Suppressor macrophage treated with lipopolysaccharide for 1 hour (primary cell): ENCODE data around the gene EFCAB8.
A peak's percentile ranks its signal among the peaks of the same experiment; 100 is the strongest.
"Not testable (repeated sequence)": the region's sequence is repeated elsewhere in the genome, so short reads cannot be mapped to it uniquely, and the experiment has no call there.

ENCODE experiments used
- DNase-seq, 3 donors: peaks; one replicate each; pipeline ENCODE4 v3.0.0-alpha.2; 2020 to 2022

EFCAB8 gene

DNA sequence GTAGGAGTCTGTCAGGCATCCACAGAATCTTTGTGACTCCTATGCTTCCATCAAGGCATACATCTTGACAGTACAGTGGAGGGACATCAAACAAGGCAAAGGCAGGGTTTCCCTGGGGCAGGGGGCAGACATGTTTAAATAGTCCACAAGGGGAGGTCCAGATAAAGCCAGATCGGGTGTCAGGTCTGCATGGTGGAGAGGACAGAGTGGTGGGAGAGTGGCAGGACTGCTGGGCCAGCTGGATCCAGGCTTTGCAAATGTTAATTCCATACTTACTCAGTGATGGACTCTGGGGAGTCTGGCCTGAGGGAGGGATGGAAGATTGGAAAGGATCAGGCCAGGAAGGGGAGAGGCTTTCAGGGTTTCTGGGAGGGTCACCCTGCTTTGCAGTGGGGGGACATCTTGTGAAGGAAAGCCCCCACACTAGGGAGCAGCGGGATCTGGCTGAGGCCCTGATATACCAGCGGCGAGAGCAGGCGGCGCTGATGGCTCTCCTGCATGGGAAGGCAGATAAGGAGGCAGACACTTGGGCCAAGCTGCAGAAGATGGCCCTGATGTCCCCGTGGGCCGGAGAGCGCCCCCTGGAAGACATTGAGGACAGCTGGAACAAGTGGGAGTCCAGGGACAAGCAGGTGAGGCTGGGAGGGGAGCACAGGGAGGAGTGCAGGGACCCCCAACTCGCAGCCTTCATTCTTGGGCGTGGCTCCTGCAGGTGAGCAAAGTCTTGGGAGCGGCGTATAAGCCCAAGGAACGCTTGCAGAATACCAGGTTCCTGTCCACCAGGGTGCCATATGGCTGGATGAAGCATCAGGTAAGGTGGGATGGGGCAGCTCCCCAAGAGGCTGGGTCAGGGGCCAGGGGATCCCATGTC is 100.9 kb downstream of the EFCAB8 start:
- no peak for DNase-seq

DNA sequence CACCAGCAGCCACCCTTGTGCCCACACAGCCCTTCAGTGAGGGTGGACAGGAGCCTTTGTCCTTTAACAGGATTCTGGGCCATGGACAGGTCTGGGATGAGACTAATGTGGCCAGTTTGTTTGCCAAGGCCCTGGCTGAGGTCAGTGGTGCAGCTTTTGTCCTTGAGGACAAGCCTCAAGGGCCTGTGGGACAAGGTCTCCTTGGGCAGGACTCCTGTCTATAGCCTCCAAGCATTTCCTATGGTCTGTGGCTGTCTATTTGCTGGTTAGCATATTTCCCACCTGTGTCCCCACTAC is 101.4 kb downstream of the EFCAB8 start:
- no peak for DNase-seq

DNA sequence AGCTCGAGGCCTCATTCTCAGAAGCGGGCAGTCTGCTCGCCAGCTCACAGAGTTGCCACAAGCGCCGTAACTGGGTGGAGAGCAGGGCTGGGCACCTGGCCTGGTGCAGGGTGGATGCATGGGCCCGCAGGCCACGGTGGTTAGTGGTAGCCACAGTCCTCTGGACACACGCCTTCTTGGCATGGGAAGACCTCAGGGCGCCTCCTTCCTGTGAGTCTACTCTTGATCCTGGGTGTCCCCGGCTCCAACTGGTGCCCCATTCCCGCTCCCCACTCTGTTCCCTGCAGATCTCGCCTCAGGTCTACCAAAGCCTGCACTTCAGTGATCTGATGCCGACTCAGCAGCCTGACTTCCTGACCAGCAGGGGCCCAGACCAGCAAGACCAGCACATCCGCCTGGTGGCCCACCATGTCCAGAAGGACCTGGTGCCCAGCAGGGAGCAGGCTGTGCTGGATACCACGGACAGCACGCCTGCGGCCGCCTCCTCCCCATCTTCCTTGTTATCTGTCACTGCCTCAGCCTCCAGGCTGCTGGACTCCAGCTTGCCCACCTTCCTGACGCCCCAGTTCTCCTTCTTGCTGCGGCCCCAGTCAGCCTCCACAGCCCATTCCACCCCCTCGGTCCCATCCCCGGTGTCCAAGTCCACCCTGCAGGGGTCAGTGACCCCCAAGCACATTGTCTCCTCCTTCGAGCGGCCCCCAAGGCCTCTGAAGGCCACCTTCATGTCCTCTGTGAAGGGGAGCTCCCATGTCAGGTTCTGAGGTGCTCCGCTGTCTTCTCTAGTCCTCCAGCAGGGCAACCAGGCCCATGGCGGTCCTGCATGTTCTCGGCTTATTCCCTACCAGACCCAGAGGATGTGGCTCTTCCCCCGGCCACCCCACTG is 102.4 kb downstream of the EFCAB8 start:
- peak in 1 of 3 donors; percentile 5 for DNase-seq

DNA sequence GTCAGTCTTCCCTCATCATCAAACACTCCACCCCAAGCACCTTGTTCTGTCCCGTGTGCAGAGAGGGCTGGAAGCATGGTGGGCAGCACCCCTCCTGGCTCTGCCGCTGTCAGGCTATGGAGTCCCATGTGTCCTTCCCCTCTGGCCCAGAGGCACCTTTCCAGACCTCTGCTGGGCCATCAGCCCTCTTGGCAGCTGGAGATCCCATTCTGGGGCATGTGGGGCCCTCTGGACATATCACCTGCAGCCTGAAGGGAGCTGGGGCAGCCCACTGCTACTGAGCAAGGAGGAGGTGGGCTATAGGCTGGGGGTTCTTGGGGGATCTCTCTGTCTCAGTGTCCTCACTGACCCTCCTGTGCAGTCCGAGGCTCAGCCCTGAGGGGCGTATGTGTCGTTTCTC is 103.3 kb downstream of the EFCAB8 start:
- DNase-seq = no peak

DNA sequence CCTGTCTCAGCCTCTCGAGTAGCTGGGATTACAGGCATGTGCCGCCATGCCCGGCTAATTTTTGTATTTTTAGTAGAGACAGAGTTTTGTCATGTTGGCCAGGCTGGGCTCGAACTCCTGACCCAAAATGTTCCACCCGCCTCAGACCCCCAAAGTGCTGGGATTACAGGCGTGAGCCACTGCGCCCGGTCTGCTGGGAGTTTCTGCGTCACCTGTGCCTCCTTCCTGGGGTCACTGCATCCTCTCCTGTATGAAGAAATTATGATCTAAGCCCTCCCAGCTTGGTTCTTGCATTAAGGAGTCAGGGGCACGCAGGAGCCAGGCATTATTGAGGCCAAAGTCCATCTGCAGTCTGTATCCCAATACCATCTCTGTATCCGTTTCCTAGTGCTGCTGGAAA is 103.9 kb downstream of the EFCAB8 start:
- not testable (repeated sequence) for DNase-seq

DNA sequence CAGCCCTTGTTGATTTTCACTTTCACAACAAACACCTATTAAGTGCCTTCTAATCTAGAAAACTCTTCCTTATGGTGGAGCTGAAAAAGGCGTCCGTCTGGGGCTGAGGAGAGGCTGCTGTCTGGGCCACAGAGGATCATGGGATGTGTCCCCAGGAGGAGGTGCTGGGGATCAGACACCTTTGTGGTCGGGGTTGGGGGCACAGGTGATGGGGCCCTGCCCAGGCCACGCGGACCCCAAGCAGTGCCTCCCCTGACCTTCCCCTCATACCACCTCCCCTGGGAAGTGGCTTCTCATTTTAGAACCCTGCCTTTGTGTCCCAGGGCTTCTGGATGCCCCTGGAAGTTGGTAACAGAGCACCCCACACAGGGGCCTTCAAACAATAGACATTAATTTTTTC is 104.5 kb downstream of the EFCAB8 start:
- no peak for DNase-seq

DNA sequence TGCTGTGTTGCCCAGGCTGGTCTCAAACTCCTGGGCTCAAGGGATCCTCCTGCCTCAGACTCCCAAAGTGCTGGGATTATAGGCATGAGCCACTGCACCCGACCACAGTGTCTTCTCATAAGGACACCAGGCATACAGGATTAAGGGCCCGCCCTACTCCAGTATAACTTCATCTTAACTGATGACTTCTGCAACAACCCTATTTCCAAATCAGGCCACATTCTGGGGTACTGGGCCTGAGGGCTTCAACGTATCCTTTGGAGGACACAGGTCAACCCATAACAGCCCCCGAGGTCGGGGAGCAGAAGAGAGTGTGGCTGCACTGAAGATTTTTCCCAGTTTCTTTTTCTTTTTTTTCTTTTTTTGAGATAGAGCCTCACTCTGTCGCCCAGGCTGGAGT is 105.9 kb downstream of the EFCAB8 start:
- peak in 1 of 3 donors; percentile 17 for DNase-seq

DNA sequence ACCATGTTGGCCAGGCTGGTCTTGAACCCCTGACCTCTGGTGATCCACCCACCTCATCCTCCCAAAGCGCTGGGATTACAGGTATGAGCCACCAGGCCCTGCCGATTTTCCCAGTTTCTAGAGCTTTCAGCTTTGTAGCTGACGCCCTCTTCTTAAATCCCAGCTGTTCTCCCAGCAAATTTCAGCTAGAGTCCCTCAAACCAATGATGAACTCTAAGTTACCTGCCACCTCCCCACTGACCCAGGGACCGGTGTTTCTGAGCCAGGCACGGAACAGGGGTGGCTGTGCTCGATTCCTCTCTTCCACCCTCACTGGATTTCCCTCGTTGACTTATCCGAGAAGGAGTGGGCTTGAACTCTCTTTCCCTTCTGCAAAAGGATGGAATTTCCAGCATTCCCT is 106.4 kb downstream of the EFCAB8 start:
- DNase-seq = peak in 1 of 3 donors; percentile 14

DNA sequence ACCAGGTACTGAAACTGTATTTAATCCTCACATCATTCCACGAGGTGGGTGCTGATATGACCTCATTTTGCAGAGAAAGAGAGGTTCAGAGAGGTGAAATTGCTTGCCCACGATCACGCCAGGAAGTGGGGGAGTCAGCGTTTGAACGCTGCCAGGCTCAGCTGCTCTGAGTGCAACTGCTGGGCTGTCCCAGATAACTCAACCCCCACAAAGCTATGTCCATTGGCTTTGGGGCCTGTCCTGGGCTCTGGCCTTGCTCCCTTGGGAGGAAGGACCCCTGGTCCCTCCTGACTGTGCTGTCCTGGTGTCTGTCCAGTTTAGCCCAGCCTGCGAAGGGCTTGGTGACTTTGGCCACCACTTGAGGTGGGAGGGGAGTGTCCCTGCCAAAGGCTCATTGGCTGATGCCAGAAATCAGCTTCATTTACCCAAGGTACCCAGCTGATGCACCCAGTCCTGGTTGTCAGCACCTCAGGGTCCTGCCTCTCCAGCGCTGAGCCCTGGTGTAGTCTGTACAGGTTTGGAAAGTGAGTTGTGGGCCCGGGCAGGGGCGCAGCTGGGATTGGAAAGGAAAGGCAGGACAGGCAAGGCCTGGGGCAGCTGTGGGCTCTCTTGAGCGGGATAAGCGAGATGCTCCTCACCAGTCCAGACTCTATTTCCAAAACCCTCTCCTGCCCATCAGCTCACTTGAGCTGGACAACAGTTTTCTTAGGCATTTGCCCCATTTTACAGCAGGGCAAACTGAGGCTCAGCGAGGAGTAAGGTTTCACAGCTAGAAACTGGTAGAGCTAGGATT is 107.1 kb downstream of the EFCAB8 start:
- no peak for DNase-seq

DNA sequence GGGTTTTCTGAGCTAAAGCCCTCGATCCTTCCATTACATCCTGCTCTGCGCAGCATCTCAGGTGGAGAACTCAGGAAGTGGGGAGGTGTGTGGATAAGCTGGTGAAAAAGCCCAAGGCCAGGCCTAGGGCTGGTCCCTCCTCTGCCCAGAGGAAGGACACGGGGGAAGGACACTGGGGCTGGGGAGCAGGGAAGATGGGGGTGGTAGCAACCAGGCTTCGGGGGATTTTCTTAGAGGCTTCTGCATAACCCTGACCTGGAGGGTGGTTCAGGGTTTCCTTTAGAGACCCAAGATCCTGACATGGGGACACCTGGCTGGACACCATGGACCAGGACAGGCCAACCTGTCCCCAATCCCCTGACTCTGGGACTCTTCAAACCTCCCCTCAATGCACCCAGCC is 107.7 kb downstream of the EFCAB8 start:
- no peak for DNase-seq

DNA sequence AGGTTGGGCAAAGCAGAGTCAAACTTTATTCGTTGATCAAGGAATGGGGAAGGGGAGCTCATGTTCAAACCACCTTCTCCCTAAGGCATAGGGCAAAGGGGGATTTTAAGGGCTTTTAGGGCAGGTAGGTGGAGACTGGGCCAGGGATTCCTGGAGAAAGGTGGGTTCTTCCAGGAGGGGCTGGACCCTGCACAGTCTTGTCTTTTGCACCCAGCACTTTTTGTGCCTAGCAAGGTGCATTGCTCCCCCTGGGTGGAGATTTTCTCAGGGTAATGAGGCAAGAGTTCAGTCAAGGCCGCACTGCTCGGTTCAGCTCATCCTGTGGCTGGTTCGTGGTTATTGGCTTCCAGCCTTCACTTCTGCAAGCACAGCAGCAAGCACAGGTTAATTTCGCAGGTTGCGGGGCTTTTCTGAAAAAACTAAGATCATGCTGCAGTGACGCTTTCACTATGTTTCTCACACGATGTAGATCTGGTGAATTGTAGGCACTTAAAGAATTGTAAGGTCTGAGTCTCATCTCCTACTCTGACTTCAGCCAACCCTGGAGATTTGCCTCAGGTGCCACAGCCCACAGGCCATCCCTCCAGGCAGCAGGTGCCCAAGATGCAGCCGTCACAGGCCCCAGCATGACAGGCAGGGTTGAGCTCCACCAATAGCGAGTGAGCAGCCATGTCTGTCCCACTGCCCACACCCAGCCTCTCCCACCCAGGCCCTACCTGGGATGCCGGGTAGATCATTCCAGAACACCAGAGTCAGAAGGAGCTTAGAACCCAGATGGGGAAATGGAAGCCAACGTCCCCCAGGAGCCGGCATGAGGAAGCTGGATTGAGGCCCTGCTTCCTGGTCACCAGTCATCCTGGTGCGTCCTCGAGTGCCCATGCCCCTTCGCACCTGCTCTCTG is 108.4 kb downstream of the EFCAB8 start:
- no peak for DNase-seq

DNA sequence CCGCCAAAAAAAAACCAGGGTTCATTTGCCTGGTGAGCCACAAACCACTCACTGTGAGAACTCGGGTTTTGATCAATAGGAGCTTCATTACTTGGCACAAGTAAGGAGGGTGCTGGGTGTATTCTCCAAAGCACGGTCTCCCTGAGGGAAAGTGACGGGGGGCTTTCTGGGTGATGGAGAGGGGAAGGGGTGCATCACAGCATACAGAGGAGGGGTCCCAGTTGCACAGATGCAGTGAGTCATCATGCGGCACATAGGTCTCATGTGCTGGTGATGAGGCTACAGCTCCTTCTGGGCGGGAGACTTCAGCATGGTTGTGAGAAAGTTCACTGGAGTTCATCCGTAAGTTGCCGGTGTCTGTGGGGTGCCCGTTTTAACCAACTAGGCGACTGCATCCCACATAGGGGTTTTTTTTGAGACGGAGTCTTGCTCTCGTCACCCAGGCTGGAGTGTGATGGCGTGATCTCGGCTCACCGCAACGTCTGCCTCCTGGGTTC is 109.3 kb downstream of the EFCAB8 start:
- no peak for DNase-seq

DNA sequence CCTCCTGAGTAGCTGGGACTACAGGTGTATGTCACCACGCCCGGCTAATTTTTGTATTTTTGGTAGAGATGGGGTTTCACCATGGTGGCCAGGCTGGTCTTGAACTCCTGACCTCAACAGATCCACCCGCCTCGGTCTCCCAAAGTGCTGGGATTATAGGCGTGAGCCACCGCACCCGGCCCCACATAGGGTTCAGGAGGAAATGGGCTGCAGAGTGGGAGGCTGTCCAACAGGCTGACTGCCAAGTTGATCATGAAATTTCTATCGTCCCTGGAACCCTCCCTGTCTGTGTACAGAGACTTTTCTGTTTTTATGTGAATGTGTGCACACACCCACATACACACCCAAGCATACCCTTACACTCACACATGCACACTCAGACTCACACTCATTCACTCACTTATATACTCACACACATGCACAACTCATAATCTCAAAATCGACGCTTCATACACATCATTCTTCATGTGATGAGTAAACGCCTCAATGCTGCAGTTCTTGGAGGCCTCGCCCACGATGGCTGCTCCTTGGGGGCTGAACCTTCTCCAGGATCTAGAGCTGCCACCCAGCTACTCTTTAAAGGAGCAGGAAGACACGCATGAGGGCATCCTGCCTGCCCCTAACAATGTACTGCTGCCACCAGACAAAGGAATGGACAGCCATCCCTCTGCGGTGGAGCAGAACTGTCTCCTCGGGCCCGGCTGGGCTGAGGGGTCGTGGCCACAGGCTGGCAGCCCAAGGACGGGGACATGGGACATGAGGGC is 109.9 kb downstream of the EFCAB8 start:
- DNase-seq = no peak

DNA sequence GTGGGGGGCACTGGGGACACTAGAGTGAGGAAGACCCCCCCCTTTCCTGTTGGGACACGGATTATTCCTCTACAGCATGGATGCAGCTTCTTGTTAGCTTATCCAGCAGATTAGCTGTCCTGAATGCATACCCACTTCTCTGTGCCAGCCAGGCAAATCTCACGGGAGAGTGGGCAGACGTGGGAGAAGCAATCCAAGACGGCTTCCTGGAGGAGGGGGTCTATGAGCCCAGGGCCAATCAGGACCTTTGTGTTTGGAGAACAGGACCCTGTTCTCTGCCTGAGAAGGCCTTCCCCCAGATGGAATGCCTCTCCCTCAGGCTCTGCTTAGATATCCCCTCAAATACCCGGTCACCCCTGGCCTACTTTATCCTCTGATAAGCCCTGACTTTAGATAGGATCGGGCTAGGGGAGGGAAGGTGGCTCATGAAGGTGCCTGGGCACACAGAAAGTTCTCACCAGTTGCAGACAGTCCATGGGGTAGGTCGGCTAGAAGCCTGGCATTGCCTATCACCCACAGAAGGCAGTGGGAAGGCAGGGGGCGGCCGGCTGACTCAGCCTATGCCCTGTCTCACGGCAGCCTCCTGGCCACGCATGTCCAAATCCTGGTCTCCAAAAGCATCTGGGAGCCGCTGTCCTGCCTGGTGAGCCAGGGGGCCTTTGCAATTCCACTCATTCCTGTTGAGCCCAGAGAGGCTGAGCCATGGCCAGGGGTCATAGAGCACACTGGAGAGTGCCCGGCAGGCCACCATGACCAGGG is 110.8 kb downstream of the EFCAB8 start:
- DNase-seq = no peak

DNA sequence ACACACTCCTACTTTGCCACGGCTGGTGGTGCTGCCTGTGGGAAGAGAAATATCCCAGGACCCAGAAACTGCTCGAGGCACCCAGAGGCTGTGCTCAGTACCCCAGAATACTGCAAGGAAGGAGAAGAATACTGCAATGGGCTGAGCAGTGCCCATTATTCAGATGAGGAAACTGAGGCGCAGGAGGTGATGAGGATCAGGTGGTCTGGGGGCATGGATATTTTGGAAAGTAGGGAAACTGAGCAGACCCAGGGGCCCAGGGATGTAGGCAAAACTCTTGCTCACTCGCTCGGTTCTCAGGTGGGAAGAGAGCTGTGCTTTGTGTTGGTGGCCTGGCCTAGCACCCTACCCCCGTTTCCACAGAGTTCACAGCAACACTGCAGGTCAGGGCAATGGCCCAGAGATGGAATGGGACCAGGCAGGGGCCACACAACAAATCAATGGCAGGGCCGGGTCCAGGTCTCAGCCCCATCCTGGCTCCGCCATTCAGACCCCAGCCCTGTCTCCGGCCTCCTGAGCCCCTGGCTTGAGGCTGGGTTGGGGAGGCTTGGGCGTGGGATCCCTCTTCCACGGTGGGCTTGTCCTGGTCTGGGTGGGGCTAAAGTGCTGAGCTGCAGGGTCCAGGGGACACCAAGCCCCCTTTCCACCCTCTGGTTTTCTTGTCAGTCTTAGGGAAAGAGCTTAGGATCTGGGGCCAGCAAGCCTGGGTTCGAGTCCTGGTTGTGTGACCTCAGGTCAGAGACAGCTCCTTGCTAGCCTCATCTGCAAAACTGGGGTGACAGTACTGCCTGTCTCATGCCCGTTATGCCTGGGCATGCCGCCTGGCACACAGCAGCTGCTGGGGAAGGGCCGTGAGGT is 111.6 kb downstream of the EFCAB8 start:
- no peak for DNase-seq

DNA sequence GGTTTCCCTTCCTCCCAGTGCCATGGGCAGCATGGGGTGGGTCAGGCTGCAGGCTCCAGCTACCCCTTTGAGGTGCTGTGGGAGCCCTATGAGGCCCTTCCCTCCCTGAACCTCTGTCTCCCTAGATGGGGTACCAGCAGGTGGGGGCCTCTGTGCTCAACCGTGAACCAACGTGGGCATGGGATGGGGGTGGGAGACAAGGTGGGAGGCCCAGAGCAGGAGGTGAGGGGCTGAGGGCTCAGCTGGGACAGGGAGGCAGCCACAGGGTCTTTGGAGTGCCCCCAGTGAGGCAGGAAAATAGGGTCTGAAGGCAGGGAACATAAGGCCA is 112.2 kb downstream of the EFCAB8 start:
- no peak for DNase-seq

DNA sequence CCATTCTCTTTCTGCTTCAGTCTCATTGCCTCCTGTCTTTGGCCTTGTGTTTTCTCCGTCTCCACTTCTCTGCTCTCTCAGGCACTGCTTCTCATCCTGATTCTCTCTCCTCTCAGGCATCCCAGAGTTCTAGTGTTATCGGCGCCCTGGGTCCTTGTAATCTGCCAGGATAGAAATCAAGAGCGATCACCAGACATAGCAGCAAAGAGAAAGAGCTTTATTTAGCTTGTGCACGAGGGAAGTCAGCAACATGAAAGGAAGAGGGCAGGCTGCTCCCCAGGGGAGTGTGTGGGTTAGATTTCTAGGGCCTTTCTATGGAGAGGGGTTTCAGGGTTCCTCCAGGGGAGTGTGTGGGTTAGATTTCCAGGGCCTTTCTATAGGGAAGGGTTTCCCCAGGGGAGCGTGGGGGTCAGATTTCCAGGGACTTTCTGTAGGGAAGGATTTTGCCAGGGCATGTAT is 113.0 kb downstream of the EFCAB8 start:
- no peak for DNase-seq

DNA sequence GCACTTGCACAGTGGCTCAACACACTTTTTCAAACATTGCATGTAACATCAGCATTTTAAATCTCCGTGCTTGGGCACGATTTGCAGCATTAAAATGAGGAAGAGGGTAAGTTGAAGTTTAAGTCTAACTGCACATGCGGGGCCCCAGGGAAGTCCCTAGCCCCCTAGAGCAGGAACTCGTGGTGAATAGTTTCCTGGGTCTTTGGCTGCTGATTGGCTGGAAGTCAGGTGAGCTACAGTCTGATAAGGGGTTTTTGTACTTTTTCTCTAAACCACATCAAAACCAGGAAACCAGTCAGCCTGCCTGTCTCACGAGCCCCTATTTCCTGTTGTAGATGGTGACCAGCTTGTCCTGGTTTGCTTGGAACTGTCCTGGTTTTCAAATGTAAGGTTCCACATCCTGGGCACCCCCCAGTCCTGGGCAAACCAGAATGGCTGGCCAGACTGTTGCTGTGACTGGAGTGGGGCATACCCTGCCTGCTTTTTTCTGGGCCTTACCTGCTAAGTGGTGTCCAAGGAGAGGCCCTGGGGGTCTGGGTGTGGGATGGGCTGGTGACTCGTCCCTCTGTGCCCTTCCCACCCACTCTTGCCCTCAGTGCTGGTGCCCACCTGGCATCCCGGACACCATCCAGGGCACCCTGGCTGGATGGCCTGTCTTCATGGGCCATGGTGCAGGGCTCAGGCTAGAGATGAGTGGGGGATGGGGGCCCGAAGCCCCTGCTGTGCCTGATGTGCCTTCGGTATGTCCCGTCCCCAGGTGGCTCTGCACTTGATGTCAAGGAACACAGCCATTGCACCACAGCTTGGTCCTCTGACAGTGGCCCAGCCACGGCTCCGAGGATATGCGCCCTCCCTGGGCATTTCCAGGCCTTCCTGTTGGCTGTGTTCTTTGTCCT is 113.7 kb downstream of the EFCAB8 start:
- peak; percentile 72 to 82 (median 81) for DNase-seq
